ENCODE data around the gene ATRNL1. TPM values are rescaled to one million over a fixed set of nuclear protein-coding genes. Genes with fewer than 3 reads are reported as not detected.

ATRNL1 gene
- total RNA-seq, 1 donor from 2014 or later, result 2.9 TPM

- no peaks in the 10 kb centered on the region for H3K4me1 ChIP-seq
- no peaks in the 10 kb centered on the region for H3K9me3 ChIP-seq (replicated peaks)
- H3K4me3 ChIP-seq, result no peak overlapping the region
- no peak for DNase-seq
- TF ChIP-seq CTCF (IDR thresholded peaks at IDR 0.05; ENCODE audit: borderline replicate concordance), result no peak
- intact Hi-C loops (cut with micrococcal nuclease), result no loop called here
- no peaks in the 10 kb centered on the region for H3K27me3 ChIP-seq (ENCODE audit: low read depth)
- no peak overlapping the region for H3K27ac ChIP-seq (replicated peaks)
- no peaks in the 10 kb centered on the region for H3K36me3 ChIP-seq
Observed at GRCh38 chr10:115898242-115898641, 805.1 kb downstream of the ATRNL1 start.

- H3K27ac ChIP-seq (replicated peaks), result no peak overlapping the region
- no peak overlapping the region for H3K4me3 ChIP-seq
- DNase-seq, result no peak
- H3K9me3 ChIP-seq (replicated peaks), result no peaks in the 10 kb centered on the region
- no peaks in the 10 kb centered on the region for H3K36me3 ChIP-seq
- no peaks in the 10 kb centered on the region for H3K27me3 ChIP-seq (ENCODE audit: low read depth)
- TF ChIP-seq CTCF (IDR thresholded peaks at IDR 0.05; ENCODE audit: borderline replicate concordance), result no peak
- H3K4me1 ChIP-seq, result no peaks in the 10 kb centered on the region
- intact Hi-C loops (cut with micrococcal nuclease), result no loop called here
Observed at GRCh38 chr10:115902596-115902995, 809.4 kb downstream of the ATRNL1 start.

GRCh38 chr10:115903207-115903606 is 810.0 kb downstream of the ATRNL1 start:
- Histone ChIP-seq H3K27ac (replicated peaks) (no peak overlapping the region), H3K36me3 (no peaks in the 10 kb centered on the region), H3K4me3 (no peak overlapping the region), H3K27me3 (ENCODE audit: low read depth) (no peaks in the 10 kb centered on the region), H3K9me3 (replicated peaks) (no peaks in the 10 kb centered on the region), H3K4me1 (no peaks in the 10 kb centered on the region)
- no peak for DNase-seq
- intact Hi-C loops (cut with micrococcal nuclease), result no loop called here
- TF ChIP-seq CTCF (IDR thresholded peaks at IDR 0.05; ENCODE audit: borderline replicate concordance), result no peak

- no peak for TF ChIP-seq CTCF (IDR thresholded peaks at IDR 0.05; ENCODE audit: borderline replicate concordance)
- Histone ChIP-seq H3K27me3 (ENCODE audit: low read depth) (no peaks in the 10 kb centered on the region), H3K4me1 (no peaks in the 10 kb centered on the region), H3K4me3 (no peak overlapping the region), H3K27ac (replicated peaks) (no peak overlapping the region), H3K36me3 (no peaks in the 10 kb centered on the region), H3K9me3 (replicated peaks) (no peaks in the 10 kb centered on the region)
- DNase-seq, result no peak
- intact Hi-C loops (cut with micrococcal nuclease), result no loop called here
Observed at GRCh38 chr10:115903845-115904244, 810.7 kb downstream of the ATRNL1 start.

- TF ChIP-seq CTCF (IDR thresholded peaks at IDR 0.05; ENCODE audit: borderline replicate concordance), result no peak
- intact Hi-C loops (cut with micrococcal nuclease), result no loop called here
- DNase-seq, result no peak
Observed at GRCh38 chr10:115909037-115909436, 815.9 kb downstream of the ATRNL1 start.

More at GRCh38 chr10:115909037-115909436, 815.9 kb downstream of the ATRNL1 start:
- Histone ChIP-seq H3K36me3 (no peaks in the 10 kb centered on the region), H3K27ac (replicated peaks) (no peak overlapping the region), H3K27me3 (ENCODE audit: low read depth) (peaks cover 4% of the 10 kb centered on the region), H3K4me3 (no peak overlapping the region), H3K9me3 (replicated peaks) (no peaks in the 10 kb centered on the region), H3K4me1 (no peaks in the 10 kb centered on the region)

Measured in left ventricle myocardium inferior (tissue), 1 donor.